DND-41 (cell line): ENCODE data around the gene DNAJC16.

Experiments
- ATAC-seq: fragments of 200-7000 bp; cut with Tn5 transposase; 3 replicates; pipeline ENCODE4 v1.9.1; 2021; ENCODE audit warnings: low read depth; ENCODE audit not compliant: insufficient read depth
- DNase-seq: peaks from one replicate; pipeline ENCODE4 v3.0.0-alpha.2; 2020
- H2AFZ ChIP-seq: 2 replicates; pipeline ENCODE4 v1.6.0; 2012; ENCODE audit warnings: low read depth, low read length
- H3K27ac ChIP-seq: 2 replicates; pipeline ENCODE4 v1.5.1; 2012; ENCODE audit warnings: low read length, inconsistent platforms
- H3K27me3 ChIP-seq: fragments of 200-600 bp; sonication (generic); 2 replicates; pipeline ENCODE4 v1.6.0; 2012; ENCODE audit warnings: low read length, mild to moderate bottlenecking, inconsistent platforms; ENCODE audit not compliant: insufficient read depth, poor library complexity
- H3K36me3 ChIP-seq: 2 replicates; pipeline ENCODE4 v1.5.1; 2012; ENCODE audit warnings: low read length, inconsistent platforms; ENCODE audit not compliant: insufficient read depth
- H3K4me1 ChIP-seq: 2 replicates; pipeline ENCODE4 v1.5.1; 2012; ENCODE audit warnings: mild to moderate bottlenecking, low read length; ENCODE audit not compliant: insufficient read depth
- H3K4me2 ChIP-seq: 2 replicates; pipeline ENCODE4 v1.6.0; 2012; ENCODE audit warnings: mild to moderate bottlenecking, moderate library complexity, low read length, inconsistent platforms; ENCODE audit not compliant: insufficient read depth
- H3K4me3 ChIP-seq, 2 experiments: fragments of 200-600 bp in 1 of 2; shearing (Covaris generic) in 1 of 2; 2 replicates each; pipeline ENCODE4 v1.5.1; 2012 to 2016; ENCODE audit warnings: inconsistent platforms in 2 of 2, low read length in 2 of 2, mild to moderate bottlenecking in 2 of 2, low read depth in 1 of 2, moderate library complexity in 1 of 2
- H3K79me2 ChIP-seq: 2 replicates; pipeline ENCODE4 v1.6.0; 2012; ENCODE audit warnings: low read length, inconsistent platforms; ENCODE audit not compliant: insufficient read depth
- H3K9ac ChIP-seq: 2 replicates; pipeline ENCODE4 v1.6.0; 2012; ENCODE audit warnings: low read depth, mild to moderate bottlenecking, inconsistent platforms, low read length, moderate library complexity
- H3K9me3 ChIP-seq: 2 replicates; pipeline ENCODE4 v1.5.1; 2012; ENCODE audit warnings: low read length, moderate library complexity, mild to moderate bottlenecking, inconsistent platforms; ENCODE audit not compliant: insufficient read depth, severe bottlenecking
- H4K20me1 ChIP-seq: 2 replicates; pipeline ENCODE4 v1.6.0; 2012; ENCODE audit warnings: low read length; ENCODE audit not compliant: insufficient read depth
- EZH2 ChIP-seq: IDR thresholded peaks from 3 replicates; pipeline ENCODE4 v1.6.1; 2012; ENCODE audit warnings: borderline replicate concordance, low read depth, mild to moderate bottlenecking, moderate library complexity, low read length, inconsistent platforms; ENCODE audit not compliant: severe bottlenecking
- TF ChIP-seq, protein P1 (sequence below): IDR thresholded peaks from 2 replicates; pipeline ENCODE4 v1.5.1; 2012; ENCODE audit warnings: borderline replicate concordance, low read length, moderate library complexity, mild to moderate bottlenecking; ENCODE audit not compliant: poor library complexity, severe bottlenecking; ENCODE audit errors: extremely low read depth

DNAJC16 gene

DNA sequence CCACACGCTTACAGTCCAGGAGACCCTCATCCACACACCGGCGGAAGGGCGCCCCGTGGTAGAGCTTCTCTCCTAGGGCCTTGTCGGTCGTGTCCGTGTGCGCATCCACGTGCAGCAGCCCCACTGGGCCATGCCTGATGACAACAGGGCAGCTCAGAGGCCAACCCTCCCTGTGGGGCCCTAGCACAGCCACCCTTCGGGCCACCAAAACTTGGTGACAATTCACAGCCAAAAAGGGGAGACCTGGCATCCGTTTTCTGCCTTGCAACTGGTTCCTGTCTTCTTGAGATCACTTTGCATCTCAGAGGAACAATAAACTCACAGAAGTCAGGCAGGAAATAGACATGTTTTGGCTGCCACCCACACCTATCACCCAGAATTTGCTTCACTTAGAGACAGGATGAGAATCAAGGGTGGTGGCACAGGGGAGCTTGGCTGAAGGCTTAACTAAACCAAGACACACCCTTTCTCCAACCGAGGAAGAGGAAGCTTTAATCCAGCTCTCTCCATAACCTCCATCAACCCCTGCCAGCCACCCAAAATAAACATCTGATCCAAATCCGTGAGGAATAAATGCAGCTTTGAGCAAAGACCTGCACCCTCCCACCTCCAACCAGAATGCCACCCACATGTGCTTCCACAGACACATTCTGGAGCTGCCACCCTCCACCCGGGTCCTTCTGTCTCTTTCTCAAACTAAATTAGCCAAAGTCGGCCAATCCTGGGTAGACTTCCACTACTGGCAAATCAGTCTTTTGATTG, 52.5 kb downstream of the DNAJC16 start:
- H3K4me3 ChIP-seq, result no peak overlapping the region
- H3K4me1 ChIP-seq, result no peaks in the 10 kb centered on the region
- H3K4me2 ChIP-seq, result no peak overlapping the region
- no peak overlapping the region for H3K27ac ChIP-seq
- no peak overlapping the region for H3K9ac ChIP-seq
- no peaks in the 10 kb centered on the region; the same call in 1 of the 2 replicates for H4K20me1 ChIP-seq
- TF ChIP-seq EZH2, result no peak
- TF ChIP-seq, protein P1, sequence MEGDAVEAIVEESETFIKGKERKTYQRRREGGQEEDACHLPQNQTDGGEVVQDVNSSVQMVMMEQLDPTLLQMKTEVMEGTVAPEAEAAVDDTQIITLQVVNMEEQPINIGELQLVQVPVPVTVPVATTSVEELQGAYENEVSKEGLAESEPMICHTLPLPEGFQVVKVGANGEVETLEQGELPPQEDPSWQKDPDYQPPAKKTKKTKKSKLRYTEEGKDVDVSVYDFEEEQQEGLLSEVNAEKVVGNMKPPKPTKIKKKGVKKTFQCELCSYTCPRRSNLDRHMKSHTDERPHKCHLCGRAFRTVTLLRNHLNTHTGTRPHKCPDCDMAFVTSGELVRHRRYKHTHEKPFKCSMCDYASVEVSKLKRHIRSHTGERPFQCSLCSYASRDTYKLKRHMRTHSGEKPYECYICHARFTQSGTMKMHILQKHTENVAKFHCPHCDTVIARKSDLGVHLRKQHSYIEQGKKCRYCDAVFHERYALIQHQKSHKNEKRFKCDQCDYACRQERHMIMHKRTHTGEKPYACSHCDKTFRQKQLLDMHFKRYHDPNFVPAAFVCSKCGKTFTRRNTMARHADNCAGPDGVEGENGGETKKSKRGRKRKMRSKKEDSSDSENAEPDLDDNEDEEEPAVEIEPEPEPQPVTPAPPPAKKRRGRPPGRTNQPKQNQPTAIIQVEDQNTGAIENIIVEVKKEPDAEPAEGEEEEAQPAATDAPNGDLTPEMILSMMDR, result no peak
- no peaks in the 10 kb centered on the region for H3K9me3 ChIP-seq
- ATAC-seq, result no peak
- no peaks in the 10 kb centered on the region for H3K36me3 ChIP-seq
- no peak for DNase-seq
- H3K27me3 ChIP-seq, result no peaks in the 10 kb centered on the region
- H3K79me2 ChIP-seq, result no peaks in the 10 kb centered on the region
- H2AFZ ChIP-seq, result peak overlapping the region; percentile 17; the same call in 1 of the 2 replicates

DNA sequence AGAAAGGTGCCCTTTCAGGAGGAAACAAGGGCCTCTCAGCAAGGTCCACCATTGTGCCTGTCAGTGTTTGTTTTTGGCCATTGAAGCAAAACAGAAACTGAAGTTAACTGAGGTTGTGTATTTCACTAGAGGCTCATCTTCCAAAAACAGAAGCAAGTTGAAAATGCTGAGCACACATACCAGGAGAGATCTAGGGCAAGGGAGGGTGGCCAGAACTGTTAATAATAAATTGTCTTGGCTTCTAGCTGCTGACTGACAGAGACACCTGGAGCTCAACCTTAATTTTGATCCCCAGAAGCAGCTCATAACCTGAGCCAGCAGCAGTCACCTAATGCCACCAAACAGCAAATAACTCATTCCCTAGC, 53.0 kb downstream of the DNAJC16 start:
- H3K9me3 ChIP-seq, result no peaks in the 10 kb centered on the region
- H3K79me2 ChIP-seq, result no peaks in the 10 kb centered on the region
- no peak overlapping the region for H3K9ac ChIP-seq
- H3K36me3 ChIP-seq, result no peaks in the 10 kb centered on the region
- H3K27me3 ChIP-seq, result no peaks in the 10 kb centered on the region
- no peak overlapping the region for H3K27ac ChIP-seq
- no peak for DNase-seq
- H3K4me1 ChIP-seq, result no peaks in the 10 kb centered on the region
- no peak overlapping the region for H2AFZ ChIP-seq
- no peak overlapping the region for H3K4me3 ChIP-seq
- no peak overlapping the region for H3K4me2 ChIP-seq
- ATAC-seq, result no peak
- H4K20me1 ChIP-seq, result no peaks in the 10 kb centered on the region; the same call in 1 of the 2 replicates
- TF ChIP-seq, protein P1, result no peak
- TF ChIP-seq EZH2, result no peak

DNA sequence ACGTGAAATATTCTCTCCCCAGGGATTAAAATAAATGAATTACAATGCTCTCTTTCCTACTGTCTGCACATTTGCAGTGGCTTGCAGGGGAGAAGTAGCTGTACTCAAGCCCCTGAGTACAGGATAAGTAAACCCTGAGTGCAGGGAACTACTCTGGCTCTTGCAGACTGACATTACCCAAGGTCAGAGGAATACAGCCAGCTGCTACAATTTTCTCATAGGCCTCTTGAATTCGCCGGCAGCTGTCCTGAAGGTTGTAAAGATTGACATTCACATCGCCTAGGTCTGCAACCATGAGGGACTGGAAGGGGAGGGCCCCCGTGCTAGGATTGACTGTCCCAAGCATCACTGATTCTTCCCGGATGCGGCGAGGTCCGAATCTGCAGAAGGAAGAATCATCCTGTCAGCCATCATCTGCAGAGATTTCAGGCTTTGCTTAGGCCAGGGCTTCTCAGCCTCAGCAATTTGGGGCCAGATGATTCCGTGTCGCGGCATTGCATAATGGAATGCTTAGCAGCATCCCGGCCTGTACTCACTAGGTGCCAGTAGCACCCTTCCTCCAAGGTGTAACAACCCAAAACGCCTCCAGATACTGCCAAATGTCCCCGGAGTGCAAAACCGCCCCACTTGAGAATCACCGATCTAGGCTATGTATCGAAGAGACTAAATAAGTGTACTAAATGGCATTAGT, 56.5 kb downstream of the DNAJC16 start:
- H3K4me1 ChIP-seq, result no peaks in the 10 kb centered on the region
- H3K27ac ChIP-seq, result no peak overlapping the region
- ATAC-seq, result no peak
- H3K4me2 ChIP-seq, result no peak overlapping the region
- H2AFZ ChIP-seq, result no peak overlapping the region
- no peaks in the 10 kb centered on the region for H3K9me3 ChIP-seq
- DNase-seq, result no peak
- no peak overlapping the region for H3K4me3 ChIP-seq
- H3K9ac ChIP-seq, result no peak overlapping the region
- H3K79me2 ChIP-seq, result no peaks in the 10 kb centered on the region
- TF ChIP-seq, protein P1, result no peak
- TF ChIP-seq EZH2, result no peak
- no peaks in the 10 kb centered on the region for H4K20me1 ChIP-seq
- H3K36me3 ChIP-seq, result no peaks in the 10 kb centered on the region
- H3K27me3 ChIP-seq, result no peaks in the 10 kb centered on the region
